ENCODE results near the gene ELMOD1.

Gene ELMOD1

GRCh38 chr11:107590460-107591377 lies at the start of gene ELMOD1:
Gene ELMOD1 (plus strand): TSS chr11:107591147. CDS start chr11:107618190, 27,043 bp downstream.
- Histone ChIP-seq H3K27me3 (ENCODE audit: control insufficient read depth, insufficient read depth, low read length) (peaks cover 84% of the 10 kb centered on the region), H3K9me3 (ENCODE audit: control insufficient read depth, insufficient read depth, low read length) (no peaks in the 10 kb centered on the region), H3K36me3 (ENCODE audit: control insufficient read depth, insufficient read depth, low read length) (no peaks in the 10 kb centered on the region), H3K4me3 (ENCODE audit: low read depth, low read length) (peak within 1 kb of the TSS; percentile 86), H3K4me1 (ENCODE audit: control insufficient read depth, insufficient read depth, low read length) (peaks cover 13% of the 10 kb centered on the region), H3K9ac (ENCODE audit: low read depth, low read length) (no peak within 1 kb of the TSS)

- H3K36me3 ChIP-seq (ENCODE audit: control insufficient read depth, insufficient read depth, low read length): no peaks in the 10 kb centered on the region
- H3K4me1 ChIP-seq (ENCODE audit: control insufficient read depth, insufficient read depth, low read length): no peaks in the 10 kb centered on the region
- H3K4me3 ChIP-seq (ENCODE audit: low read depth, low read length): no peak overlapping the region
- no peaks in the 10 kb centered on the region for H3K27me3 ChIP-seq (ENCODE audit: control insufficient read depth, insufficient read depth, low read length)
- no peaks in the 10 kb centered on the region for H3K9me3 ChIP-seq (ENCODE audit: control insufficient read depth, insufficient read depth, low read length)
- no peak overlapping the region for H3K9ac ChIP-seq (ENCODE audit: low read depth, low read length)
Observed at GRCh38 chr11:107545101-107545514, 45.8 kb upstream of the ELMOD1 start.

GRCh38 chr11:107547961-107548360 lies 43.0 kb upstream of the ELMOD1 start:
- Histone ChIP-seq H3K4me3 (ENCODE audit: low read depth, low read length) (no peak overlapping the region), H3K36me3 (ENCODE audit: control insufficient read depth, insufficient read depth, low read length) (no peaks in the 10 kb centered on the region), H3K4me1 (ENCODE audit: control insufficient read depth, insufficient read depth, low read length) (no peaks in the 10 kb centered on the region), H3K9ac (ENCODE audit: low read depth, low read length) (no peak overlapping the region), H3K27me3 (ENCODE audit: control insufficient read depth, insufficient read depth, low read length) (no peaks in the 10 kb centered on the region), H3K9me3 (ENCODE audit: control insufficient read depth, insufficient read depth, low read length) (no peaks in the 10 kb centered on the region)

GRCh38 chr11:107549253-107549953 lies 41.5 kb upstream of the ELMOD1 start:
- Histone ChIP-seq H3K9ac (ENCODE audit: low read depth, low read length) (no peak overlapping the region), H3K36me3 (ENCODE audit: control insufficient read depth, insufficient read depth, low read length) (no peaks in the 10 kb centered on the region), H3K4me3 (ENCODE audit: low read depth, low read length) (no peak overlapping the region), H3K9me3 (ENCODE audit: control insufficient read depth, insufficient read depth, low read length) (no peaks in the 10 kb centered on the region), H3K27me3 (ENCODE audit: control insufficient read depth, insufficient read depth, low read length) (no peaks in the 10 kb centered on the region), H3K4me1 (ENCODE audit: control insufficient read depth, insufficient read depth, low read length) (no peaks in the 10 kb centered on the region)

GRCh38 chr11:107549954-107550285 lies 41.0 kb upstream of the ELMOD1 start:
- Histone ChIP-seq H3K9ac (ENCODE audit: low read depth, low read length) (no peak overlapping the region), H3K4me3 (ENCODE audit: low read depth, low read length) (no peak overlapping the region), H3K9me3 (ENCODE audit: control insufficient read depth, insufficient read depth, low read length) (no peaks in the 10 kb centered on the region), H3K4me1 (ENCODE audit: control insufficient read depth, insufficient read depth, low read length) (no peaks in the 10 kb centered on the region), H3K27me3 (ENCODE audit: control insufficient read depth, insufficient read depth, low read length) (no peaks in the 10 kb centered on the region), H3K36me3 (ENCODE audit: control insufficient read depth, insufficient read depth, low read length) (no peaks in the 10 kb centered on the region)

GRCh38 chr11:107550304-107550703 lies 40.6 kb upstream of the ELMOD1 start:
- no peaks in the 10 kb centered on the region for H3K36me3 ChIP-seq (ENCODE audit: control insufficient read depth, insufficient read depth, low read length)

GRCh38 chr11:107561688-107562087 lies 29.3 kb upstream of the ELMOD1 start:
- H3K36me3 ChIP-seq (ENCODE audit: control insufficient read depth, insufficient read depth, low read length): no peaks in the 10 kb centered on the region
- no peaks in the 10 kb centered on the region for H3K9me3 ChIP-seq (ENCODE audit: control insufficient read depth, insufficient read depth, low read length)
- no peak overlapping the region for H3K4me3 ChIP-seq (ENCODE audit: low read depth, low read length)
- no peak overlapping the region for H3K9ac ChIP-seq (ENCODE audit: low read depth, low read length)
- H3K4me1 ChIP-seq (ENCODE audit: control insufficient read depth, insufficient read depth, low read length): no peaks in the 10 kb centered on the region
- H3K27me3 ChIP-seq (ENCODE audit: control insufficient read depth, insufficient read depth, low read length): no peaks in the 10 kb centered on the region

More at GRCh38 chr11:107550304-107550703, 40.6 kb upstream of the ELMOD1 start:
- Histone ChIP-seq H3K9me3 (ENCODE audit: control insufficient read depth, insufficient read depth, low read length) (no peaks in the 10 kb centered on the region), H3K9ac (ENCODE audit: low read depth, low read length) (no peak overlapping the region), H3K27me3 (ENCODE audit: control insufficient read depth, insufficient read depth, low read length) (no peaks in the 10 kb centered on the region), H3K4me1 (ENCODE audit: control insufficient read depth, insufficient read depth, low read length) (no peaks in the 10 kb centered on the region), H3K4me3 (ENCODE audit: low read depth, low read length) (no peak overlapping the region)

GRCh38 chr11:107562647-107563208 lies 28.2 kb upstream of the ELMOD1 start:
- H3K9ac ChIP-seq (ENCODE audit: low read depth, low read length): peak overlapping the region; percentile 40
- no peaks in the 10 kb centered on the region for H3K4me1 ChIP-seq (ENCODE audit: control insufficient read depth, insufficient read depth, low read length)
- H3K4me3 ChIP-seq (ENCODE audit: low read depth, low read length): no peak overlapping the region

GRCh38 chr11:107563702-107564101 lies 27.2 kb upstream of the ELMOD1 start:
- H3K36me3 ChIP-seq (ENCODE audit: control insufficient read depth, insufficient read depth, low read length): no peaks in the 10 kb centered on the region
- H3K27me3 ChIP-seq (ENCODE audit: control insufficient read depth, insufficient read depth, low read length): no peaks in the 10 kb centered on the region
- H3K9me3 ChIP-seq (ENCODE audit: control insufficient read depth, insufficient read depth, low read length): no peaks in the 10 kb centered on the region
- no peak overlapping the region for H3K4me3 ChIP-seq (ENCODE audit: low read depth, low read length)
- H3K9ac ChIP-seq (ENCODE audit: low read depth, low read length): no peak overlapping the region
- H3K4me1 ChIP-seq (ENCODE audit: control insufficient read depth, insufficient read depth, low read length): no peaks in the 10 kb centered on the region

More at GRCh38 chr11:107562647-107563208, 28.2 kb upstream of the ELMOD1 start:
- no peaks in the 10 kb centered on the region for H3K36me3 ChIP-seq (ENCODE audit: control insufficient read depth, insufficient read depth, low read length)
- no peaks in the 10 kb centered on the region for H3K27me3 ChIP-seq (ENCODE audit: control insufficient read depth, insufficient read depth, low read length)
- no peaks in the 10 kb centered on the region for H3K9me3 ChIP-seq (ENCODE audit: control insufficient read depth, insufficient read depth, low read length)

GRCh38 chr11:107564877-107565218 lies 26.1 kb upstream of the ELMOD1 start:
- Histone ChIP-seq H3K36me3 (ENCODE audit: control insufficient read depth, insufficient read depth, low read length) (no peaks in the 10 kb centered on the region), H3K9me3 (ENCODE audit: control insufficient read depth, insufficient read depth, low read length) (no peaks in the 10 kb centered on the region), H3K4me3 (ENCODE audit: low read depth, low read length) (peak overlapping the region; percentile 99), H3K27me3 (ENCODE audit: control insufficient read depth, insufficient read depth, low read length) (no peaks in the 10 kb centered on the region), H3K9ac (ENCODE audit: low read depth, low read length) (peak overlapping the region; percentile 87), H3K4me1 (ENCODE audit: control insufficient read depth, insufficient read depth, low read length) (no peaks in the 10 kb centered on the region)

GRCh38 chr11:107565219-107565937 lies 25.6 kb upstream of the ELMOD1 start, which contains the start of gene ALKBH8:
Gene ALKBH8 (minus strand): TSS chr11:107565735. CDS start chr11:107560893, 4,842 bp downstream.
- peaks cover under 1% of the 10 kb centered on the region for H3K4me1 ChIP-seq (ENCODE audit: control insufficient read depth, insufficient read depth, low read length)
- peak within 1 kb of the TSS; percentile 87 for H3K9ac ChIP-seq (ENCODE audit: low read depth, low read length)
- H3K36me3 ChIP-seq (ENCODE audit: control insufficient read depth, insufficient read depth, low read length): no peaks in the 10 kb centered on the region
- H3K27me3 ChIP-seq (ENCODE audit: control insufficient read depth, insufficient read depth, low read length): no peaks in the 10 kb centered on the region
- H3K4me3 ChIP-seq (ENCODE audit: low read depth, low read length): peak within 1 kb of the TSS; percentile 99
- no peaks in the 10 kb centered on the region for H3K9me3 ChIP-seq (ENCODE audit: control insufficient read depth, insufficient read depth, low read length)

Measured in iPS-15b (cell line).